ENCODE measurements around the gene BRWD1. TPM values are rescaled to one million over a fixed set of nuclear protein-coding genes. Genes with fewer than 3 reads are reported as not detected.

BRWD1 gene
- total and polyA plus RNA-seq, 2 experiments from 2014 or later, result 35.2 to 75.5 TPM

- H3K27ac ChIP-seq (ENCODE audit: low read depth), result 0 out of 2 replicates have a peak overlapping the region, but pooled peaks have one; percentile 72
- no peaks in the 10 kb centered on the region for H3K9me3 Mint-ChIP-seq
- H3K36me3 ChIP-seq (ENCODE audit: insufficient read depth), result no peaks in the 10 kb centered on the region
- no peaks in the 10 kb centered on the region for H3K79me2 ChIP-seq (replicated peaks; ENCODE audit: insufficient read depth)
- no peak overlapping the region for H3K4me3 Mint-ChIP-seq
- no peaks in the 10 kb centered on the region for H3K27me3 ChIP-seq (ENCODE audit: insufficient read depth)
- TF ChIP-seq ZNF462 (CRISPR knock-in tag; IDR thresholded peaks at IDR 0.05), result no peak
- no peak for TF ChIP-seq ZNF331 (CRISPR knock-in tag; IDR thresholded peaks at IDR 0.05; ENCODE audit: low read depth)
- TF ChIP-seq ZNF114 (CRISPR knock-in tag; IDR thresholded peaks at IDR 0.05), result no peak
- TF ChIP-seq CREB1 (CRISPR knock-in tag; IDR thresholded peaks at IDR 0.05; ENCODE audit: low read depth), result no peak
- TF ChIP-seq REST (IDR thresholded peaks at IDR 0.05; ENCODE audit: unreplicated experiment), result no peak
- TF ChIP-seq STAT1 (IDR thresholded peaks at IDR 0.05; ENCODE audit: unreplicated experiment), result no peak
- no peak for TF ChIP-seq JUNB (IDR thresholded peaks at IDR 0.05; ENCODE audit: unreplicated experiment)
- TF ChIP-seq EZH2 (IDR thresholded peaks at IDR 0.05; ENCODE audit: low read depth, unreplicated experiment), result no peak
- H3K4me2 ChIP-seq, result no peak overlapping the region
- H3K27ac Mint-ChIP-seq, result no peak overlapping the region
- H4K20me1 ChIP-seq (replicated peaks; ENCODE audit: insufficient read depth), result no peaks in the 10 kb centered on the region
- peaks cover 2% of the 10 kb centered on the region for H3K27me3 Mint-ChIP-seq (ENCODE audit: insufficient read depth, low read depth, poor library complexity)
- no peak overlapping the region for H3K4me3 ChIP-seq
- no peaks in the 10 kb centered on the region for H3K9me2 ChIP-seq (ENCODE audit: insufficient read depth)
- DNase-seq (ENCODE audit: low spot score), result no peak
- no peaks in the 10 kb centered on the region; the same call in 1 of the 2 replicates for H3F3A ChIP-seq (replicated peaks; ENCODE audit: low read depth)
- 0 out of 2 replicates have a peak overlapping the region, but pooled peaks have one; percentile 56 for H2AFZ ChIP-seq
- H3K4me1 Mint-ChIP-seq, result no peaks in the 10 kb centered on the region; the same call in 2 of the 3 replicates
- H3K4me1 ChIP-seq (ENCODE audit: insufficient read depth), result no peaks in the 10 kb centered on the region
- no peak for ATAC-seq
- H3K36me3 Mint-ChIP-seq (ENCODE audit: low read depth), result no peaks in the 10 kb centered on the region
Measured at GRCh38 chr21:39362733-39363132, 49.3 kb upstream of the BRWD1 start.

Measured in GM23338 (cell line).